ENCODE results near the gene AAMDC.

The AAMDC gene

DNA sequence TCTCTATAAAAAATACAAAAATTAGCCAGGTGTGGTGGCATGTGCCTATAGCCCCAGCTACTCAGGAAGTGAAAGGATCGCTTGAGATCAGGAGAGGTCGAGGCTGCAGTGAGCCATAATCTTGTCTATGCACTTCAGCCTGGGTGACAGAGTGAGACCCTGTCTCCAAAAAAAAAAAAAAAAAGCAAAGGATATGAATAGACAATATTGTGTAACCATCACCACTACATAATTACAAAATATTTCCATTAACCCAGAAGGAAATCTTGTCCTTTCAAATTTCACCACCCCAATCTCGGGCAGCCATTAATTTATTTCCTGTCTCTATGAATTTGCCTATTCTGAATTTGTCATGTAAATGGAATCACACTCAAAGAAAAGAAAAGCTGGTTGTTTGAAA is 21.6 kb upstream of the AAMDC start:
- Histone ChIP-seq H3K4me1 (ENCODE audit: control insufficient read depth, low read length) (peaks cover 13% of the 10 kb centered on the region), H3K27ac (ENCODE audit: low read depth, low read length) (no peak overlapping the region), H3K9me2 (replicated peaks; ENCODE audit: control insufficient read depth, low read length) (no peaks in the 10 kb centered on the region), H3K36me3 (ENCODE audit: control insufficient read depth, low read length) (peaks cover 14% of the 10 kb centered on the region), H3K9me3 (ENCODE audit: control insufficient read depth, insufficient read depth, low read length) (no peaks in the 10 kb centered on the region), H4K20me1 (ENCODE audit: control insufficient read depth, insufficient read depth, low read depth, low read length) (peaks cover 3% of the 10 kb centered on the region), H3F3A (ENCODE audit: control insufficient read depth, insufficient read depth) (no peaks in the 10 kb centered on the region), H3K4me2 (ENCODE audit: low read length) (no peak overlapping the region), H3K79me2 (ENCODE audit: control insufficient read depth, low read length) (peaks cover 100% of the 10 kb centered on the region), H3K4me3 (ENCODE audit: low read length) (no peak overlapping the region), H3K27me3 (ENCODE audit: control insufficient read depth, low read length) (no peaks in the 10 kb centered on the region)
- TF ChIP-seq EZH2phosphoT487 (IDR thresholded peaks at IDR 0.05; ENCODE audit: borderline replicate concordance, low read length) = no peak
- TF ChIP-seq, protein P1, sequence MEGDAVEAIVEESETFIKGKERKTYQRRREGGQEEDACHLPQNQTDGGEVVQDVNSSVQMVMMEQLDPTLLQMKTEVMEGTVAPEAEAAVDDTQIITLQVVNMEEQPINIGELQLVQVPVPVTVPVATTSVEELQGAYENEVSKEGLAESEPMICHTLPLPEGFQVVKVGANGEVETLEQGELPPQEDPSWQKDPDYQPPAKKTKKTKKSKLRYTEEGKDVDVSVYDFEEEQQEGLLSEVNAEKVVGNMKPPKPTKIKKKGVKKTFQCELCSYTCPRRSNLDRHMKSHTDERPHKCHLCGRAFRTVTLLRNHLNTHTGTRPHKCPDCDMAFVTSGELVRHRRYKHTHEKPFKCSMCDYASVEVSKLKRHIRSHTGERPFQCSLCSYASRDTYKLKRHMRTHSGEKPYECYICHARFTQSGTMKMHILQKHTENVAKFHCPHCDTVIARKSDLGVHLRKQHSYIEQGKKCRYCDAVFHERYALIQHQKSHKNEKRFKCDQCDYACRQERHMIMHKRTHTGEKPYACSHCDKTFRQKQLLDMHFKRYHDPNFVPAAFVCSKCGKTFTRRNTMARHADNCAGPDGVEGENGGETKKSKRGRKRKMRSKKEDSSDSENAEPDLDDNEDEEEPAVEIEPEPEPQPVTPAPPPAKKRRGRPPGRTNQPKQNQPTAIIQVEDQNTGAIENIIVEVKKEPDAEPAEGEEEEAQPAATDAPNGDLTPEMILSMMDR (IDR thresholded peaks at IDR 0.05; ENCODE audit: low read depth, low read length, poor library complexity, severe bottlenecking) = no peak

DNA sequence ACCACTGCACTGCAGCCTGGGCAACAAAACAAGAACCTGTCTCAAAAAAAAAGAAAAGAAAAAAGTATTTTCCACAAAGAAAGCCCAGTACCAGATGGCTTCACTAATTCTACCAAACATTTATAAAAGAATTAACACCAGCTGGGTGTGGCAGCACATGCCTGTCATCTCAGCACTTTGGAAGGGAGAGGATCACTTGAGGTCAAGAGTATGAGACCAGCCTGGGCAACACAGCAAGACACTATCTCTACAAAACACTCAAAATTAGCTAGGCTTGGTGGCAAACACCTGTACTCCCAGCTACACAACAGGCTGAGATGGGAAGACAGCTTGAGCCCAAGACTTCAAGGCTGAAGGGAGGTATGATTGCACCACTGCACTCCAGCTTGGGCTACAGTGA is 20.5 kb upstream of the AAMDC start:
- Histone ChIP-seq H3K4me2 (ENCODE audit: low read length) (no peak overlapping the region), H3K4me3 (ENCODE audit: low read length) (no peak overlapping the region), H3K36me3 (ENCODE audit: control insufficient read depth, low read length) (peaks cover 13% of the 10 kb centered on the region), H3K79me2 (ENCODE audit: control insufficient read depth, low read length) (peaks cover 100% of the 10 kb centered on the region), H3K27ac (ENCODE audit: low read depth, low read length) (no peak overlapping the region), H4K20me1 (ENCODE audit: control insufficient read depth, insufficient read depth, low read depth, low read length) (peaks cover 3% of the 10 kb centered on the region), H3F3A (ENCODE audit: control insufficient read depth, insufficient read depth) (no peaks in the 10 kb centered on the region), H3K9me3 (ENCODE audit: control insufficient read depth, insufficient read depth, low read length) (no peaks in the 10 kb centered on the region), H3K9me2 (replicated peaks; ENCODE audit: control insufficient read depth, low read length) (no peaks in the 10 kb centered on the region), H3K27me3 (ENCODE audit: control insufficient read depth, low read length) (no peaks in the 10 kb centered on the region), H3K4me1 (ENCODE audit: control insufficient read depth, low read length) (peaks cover 13% of the 10 kb centered on the region)
- TF ChIP-seq EZH2phosphoT487 (IDR thresholded peaks at IDR 0.05; ENCODE audit: borderline replicate concordance, low read length) = no peak
- TF ChIP-seq, protein P1 (IDR thresholded peaks at IDR 0.05; ENCODE audit: low read depth, low read length, poor library complexity, severe bottlenecking) = no peak

DNA sequence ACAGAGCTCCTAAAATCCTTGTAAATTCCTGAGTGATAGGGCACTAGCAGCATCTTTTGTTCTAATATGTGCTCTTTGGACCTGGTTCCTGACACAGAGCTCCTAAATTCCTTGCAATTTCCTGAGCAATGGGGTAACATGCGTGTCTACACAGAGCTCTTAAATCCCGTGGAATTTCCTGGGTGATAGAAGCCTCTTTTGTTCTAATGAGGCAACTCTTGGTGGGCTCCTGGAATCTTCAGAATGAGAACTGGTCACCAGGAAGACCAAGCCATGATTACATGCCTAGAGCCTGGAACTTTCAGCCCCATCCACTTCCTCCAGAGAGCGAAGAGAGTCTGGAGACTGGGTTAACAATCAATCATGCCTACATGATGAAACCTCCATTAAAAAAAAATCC is 19.5 kb upstream of the AAMDC start:
- Histone ChIP-seq H3K9me2 (replicated peaks; ENCODE audit: control insufficient read depth, low read length) (no peaks in the 10 kb centered on the region), H3K27ac (ENCODE audit: low read depth, low read length) (no peak overlapping the region), H3F3A (ENCODE audit: control insufficient read depth, insufficient read depth) (no peaks in the 10 kb centered on the region), H4K20me1 (ENCODE audit: control insufficient read depth, insufficient read depth, low read depth, low read length) (peaks cover 9% of the 10 kb centered on the region), H3K4me1 (ENCODE audit: control insufficient read depth, low read length) (peaks cover 14% of the 10 kb centered on the region), H3K4me2 (ENCODE audit: low read length) (no peak overlapping the region), H3K9me3 (ENCODE audit: control insufficient read depth, insufficient read depth, low read length) (no peaks in the 10 kb centered on the region), H3K4me3 (ENCODE audit: low read length) (no peak overlapping the region), H3K79me2 (ENCODE audit: control insufficient read depth, low read length) (peaks cover 100% of the 10 kb centered on the region), H3K36me3 (ENCODE audit: control insufficient read depth, low read length) (peaks cover 13% of the 10 kb centered on the region), H3K27me3 (ENCODE audit: control insufficient read depth, low read length) (no peaks in the 10 kb centered on the region)
- TF ChIP-seq, protein P1 (IDR thresholded peaks at IDR 0.05; ENCODE audit: low read depth, low read length, poor library complexity, severe bottlenecking) = no peak
- no peak for TF ChIP-seq EZH2phosphoT487 (IDR thresholded peaks at IDR 0.05; ENCODE audit: borderline replicate concordance, low read length)

Measured in DOHH2 (cell line).